Nephron progenitor cell (in vitro differentiated cells): ENCODE results near the gene DMD.

ENCODE experiments used
- DNase-seq: peaks from one replicate; pipeline ENCODE4 v3.0.0; 2021
- H3K27ac Mint-ChIP-seq: 2 replicates; pipeline ENCODE4 v1.8.0; 2021; ENCODE audit warnings: mild to moderate bottlenecking, moderate library complexity, mixed read lengths
- H3K27me3 Mint-ChIP-seq: 2 replicates; pipeline ENCODE4 v1.8.0; 2021; ENCODE audit warnings: mild to moderate bottlenecking, low read depth, mixed read lengths; ENCODE audit not compliant: poor library complexity
- H3K36me3 Mint-ChIP-seq: 2 replicates; pipeline ENCODE4 v1.8.0; 2021; ENCODE audit warnings: low read depth, mixed read lengths
- H3K4me1 Mint-ChIP-seq: 2 replicates; pipeline ENCODE4 v1.8.0; 2021; ENCODE audit warnings: mixed read lengths
- H3K4me3 Mint-ChIP-seq: 2 replicates; pipeline ENCODE4 v1.8.0; 2021; ENCODE audit warnings: mild to moderate bottlenecking, moderate library complexity, mixed read lengths
- H3K9me3 Mint-ChIP-seq: 2 replicates; pipeline ENCODE4 v1.8.0; 2021; ENCODE audit warnings: mild to moderate bottlenecking, moderate library complexity, mixed read lengths
- TF ChIP-seq, protein P1 (sequence below): fragments of 200-600 bp; sonication (generic); IDR thresholded peaks from 2 replicates; pipeline ENCODE4 v1.5.0; 2021; ENCODE audit warnings: antibody characterized with exemption

Gene DMD

DNA sequence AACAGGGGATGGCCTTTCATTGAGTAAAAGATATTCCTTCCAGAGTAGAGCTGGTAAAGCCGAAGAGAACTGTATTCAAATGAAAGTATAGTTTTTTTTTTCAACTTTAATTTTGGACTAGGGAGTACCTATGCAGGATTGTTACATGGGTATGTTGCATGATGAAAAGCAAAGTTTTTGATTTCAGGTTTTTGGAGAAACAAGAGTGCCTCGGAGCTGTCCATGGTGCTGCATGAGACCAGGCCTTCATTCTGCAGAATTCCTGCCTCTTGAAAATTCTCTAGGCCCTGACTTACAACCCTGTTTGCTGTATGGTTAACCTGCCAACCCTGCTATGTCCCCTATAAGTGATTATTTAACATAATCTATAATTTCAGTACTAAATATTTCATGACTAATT lies 1073.8 kb downstream of the DMD start:
- Mint-ChIP-seq H3K27ac (no peak overlapping the region), H3K4me1 (no peaks in the 10 kb centered on the region), H3K36me3 (no peaks in the 10 kb centered on the region), H3K9me3 (peaks cover 30% of the 10 kb centered on the region), H3K27me3 (peaks cover 5% of the 10 kb centered on the region), H3K4me3 (no peak overlapping the region)
- TF ChIP-seq, protein P1, sequence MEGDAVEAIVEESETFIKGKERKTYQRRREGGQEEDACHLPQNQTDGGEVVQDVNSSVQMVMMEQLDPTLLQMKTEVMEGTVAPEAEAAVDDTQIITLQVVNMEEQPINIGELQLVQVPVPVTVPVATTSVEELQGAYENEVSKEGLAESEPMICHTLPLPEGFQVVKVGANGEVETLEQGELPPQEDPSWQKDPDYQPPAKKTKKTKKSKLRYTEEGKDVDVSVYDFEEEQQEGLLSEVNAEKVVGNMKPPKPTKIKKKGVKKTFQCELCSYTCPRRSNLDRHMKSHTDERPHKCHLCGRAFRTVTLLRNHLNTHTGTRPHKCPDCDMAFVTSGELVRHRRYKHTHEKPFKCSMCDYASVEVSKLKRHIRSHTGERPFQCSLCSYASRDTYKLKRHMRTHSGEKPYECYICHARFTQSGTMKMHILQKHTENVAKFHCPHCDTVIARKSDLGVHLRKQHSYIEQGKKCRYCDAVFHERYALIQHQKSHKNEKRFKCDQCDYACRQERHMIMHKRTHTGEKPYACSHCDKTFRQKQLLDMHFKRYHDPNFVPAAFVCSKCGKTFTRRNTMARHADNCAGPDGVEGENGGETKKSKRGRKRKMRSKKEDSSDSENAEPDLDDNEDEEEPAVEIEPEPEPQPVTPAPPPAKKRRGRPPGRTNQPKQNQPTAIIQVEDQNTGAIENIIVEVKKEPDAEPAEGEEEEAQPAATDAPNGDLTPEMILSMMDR = no peak
- peak; percentile 68 for DNase-seq

DNA sequence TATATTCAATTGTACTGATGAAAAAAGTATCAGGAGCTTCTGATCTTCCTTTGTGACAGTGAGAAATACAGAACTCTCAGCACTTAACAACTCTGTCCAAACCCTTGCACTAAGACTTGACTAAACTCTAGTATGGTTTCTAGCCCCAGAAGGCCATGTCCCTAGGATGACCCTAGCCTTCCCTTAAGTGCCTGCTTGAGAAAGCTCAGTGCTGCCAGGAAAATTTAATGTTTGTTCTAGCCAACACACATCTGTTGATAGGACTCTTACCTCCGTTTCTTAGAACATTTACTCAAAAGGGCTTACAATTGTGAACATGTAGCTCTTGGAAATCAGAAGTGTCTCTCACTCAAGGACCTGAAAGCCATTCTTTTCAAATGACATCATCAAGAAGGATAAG lies 1084.4 kb downstream of the DMD start:
- no peaks in the 10 kb centered on the region for H3K4me1 Mint-ChIP-seq
- H3K4me3 Mint-ChIP-seq = no peak overlapping the region
- H3K27me3 Mint-ChIP-seq = no peaks in the 10 kb centered on the region
- peaks cover 18% of the 10 kb centered on the region for H3K9me3 Mint-ChIP-seq
- no peaks in the 10 kb centered on the region for H3K36me3 Mint-ChIP-seq
- H3K27ac Mint-ChIP-seq = no peak overlapping the region
- TF ChIP-seq, protein P1 = no peak
- DNase-seq = no peak

DNA sequence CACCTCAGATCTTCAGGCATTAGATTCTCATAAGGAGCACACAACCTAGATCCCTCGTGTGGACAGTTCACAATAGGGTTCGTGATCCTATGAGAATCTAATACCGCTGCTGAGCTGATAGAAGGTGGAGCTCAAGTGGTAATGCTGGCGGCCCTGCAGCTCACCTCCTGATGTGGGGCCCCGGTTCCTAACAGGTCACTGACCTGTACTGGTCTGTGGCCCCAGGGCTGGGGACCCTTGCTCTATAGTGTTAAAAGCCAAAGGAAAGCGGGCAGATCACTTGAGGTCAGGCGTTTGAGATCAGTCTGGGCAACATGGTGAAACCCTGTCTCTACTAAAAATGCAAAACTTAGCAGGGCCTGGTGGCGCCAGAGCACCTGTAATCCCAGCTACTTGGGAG lies 1092.5 kb downstream of the DMD start:
- Mint-ChIP-seq H3K27ac (no peak overlapping the region), H3K27me3 (no peaks in the 10 kb centered on the region), H3K4me1 (no peaks in the 10 kb centered on the region), H3K4me3 (no peak overlapping the region), H3K36me3 (no peaks in the 10 kb centered on the region), H3K9me3 (peaks cover 41% of the 10 kb centered on the region)
- TF ChIP-seq, protein P1 = no peak
- no peak for DNase-seq

DNA sequence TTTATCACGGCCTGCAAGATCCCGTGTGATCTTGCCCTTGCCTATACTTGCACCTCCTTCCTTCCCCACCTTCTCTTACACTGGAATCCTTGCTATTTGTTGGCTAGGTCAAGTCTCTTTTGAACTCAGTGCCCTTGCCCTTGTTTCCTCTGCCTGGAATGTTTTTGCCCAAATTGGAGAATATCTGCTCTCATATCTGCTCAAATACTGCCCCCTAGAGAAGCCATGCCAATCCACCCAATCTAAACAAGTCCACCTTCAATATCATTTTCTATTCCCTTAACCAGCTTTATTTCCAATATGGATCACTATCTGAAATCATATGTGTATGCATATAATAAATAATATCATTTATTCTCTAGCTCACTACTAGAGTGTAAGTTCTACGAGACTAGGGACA lies 1095.3 kb downstream of the DMD start:
- H3K9me3 Mint-ChIP-seq = peaks cover 49% of the 10 kb centered on the region
- H3K36me3 Mint-ChIP-seq = no peaks in the 10 kb centered on the region
- H3K27ac Mint-ChIP-seq = no peak overlapping the region
- no peaks in the 10 kb centered on the region for H3K27me3 Mint-ChIP-seq
- H3K4me1 Mint-ChIP-seq = no peaks in the 10 kb centered on the region
- TF ChIP-seq, protein P1 = no peak
- no peak overlapping the region for H3K4me3 Mint-ChIP-seq
- DNase-seq = no peak

DNA sequence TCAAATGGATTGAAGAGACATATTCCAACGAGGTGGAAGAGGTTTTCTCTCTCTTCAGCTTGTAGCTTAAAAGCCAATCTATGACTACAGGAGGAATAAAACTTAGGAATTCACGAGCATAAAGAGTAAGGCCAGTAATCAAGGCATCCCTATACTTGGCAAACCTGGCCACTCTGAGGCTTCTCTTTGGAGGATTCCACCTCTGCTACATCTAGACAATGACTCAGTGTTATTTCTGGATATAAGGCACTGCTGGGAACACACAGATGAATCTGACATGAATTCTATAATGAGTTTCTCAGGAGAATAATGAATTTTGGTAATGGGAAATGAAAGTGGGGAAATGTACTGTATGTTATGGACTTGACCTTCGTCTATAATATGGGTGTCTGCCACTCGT lies 1123.7 kb downstream of the DMD start:
- Mint-ChIP-seq H3K9me3 (peaks cover 23% of the 10 kb centered on the region), H3K27ac (no peak overlapping the region), H3K4me1 (no peaks in the 10 kb centered on the region), H3K27me3 (no peaks in the 10 kb centered on the region), H3K4me3 (no peak overlapping the region), H3K36me3 (no peaks in the 10 kb centered on the region)
- no peak for DNase-seq
- TF ChIP-seq, protein P1 = no peak

DNA sequence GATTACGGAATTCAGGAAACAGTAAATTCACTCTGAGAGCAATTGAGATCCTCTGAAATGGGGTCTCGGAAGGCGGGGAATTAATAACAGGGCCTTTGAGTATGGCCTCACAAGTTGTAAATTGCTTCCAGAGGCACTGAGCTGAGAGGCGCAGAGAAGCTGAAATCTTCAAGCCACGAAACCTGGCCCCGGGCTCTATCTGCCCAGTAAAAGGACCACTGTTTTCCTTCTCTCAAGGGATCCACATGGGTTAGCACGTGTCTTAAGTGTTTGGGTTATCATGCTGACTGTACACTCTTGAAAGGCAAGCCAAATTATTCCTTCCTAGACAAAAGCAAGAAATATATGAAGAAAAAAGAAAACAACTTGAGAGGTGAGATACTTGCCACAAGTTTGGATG lies 1126.6 kb downstream of the DMD start:
- Mint-ChIP-seq H3K4me1 (no peaks in the 10 kb centered on the region), H3K36me3 (no peaks in the 10 kb centered on the region), H3K27me3 (no peaks in the 10 kb centered on the region), H3K4me3 (no peak overlapping the region), H3K9me3 (peaks cover 19% of the 10 kb centered on the region), H3K27ac (no peak overlapping the region)
- TF ChIP-seq, protein P1 = no peak
- DNase-seq = no peak
